ENCODE measurements around the gene NPTN. TPM values are rescaled to one million over a fixed set of nuclear protein-coding genes. Genes with fewer than 3 reads are reported as not detected.

NPTN gene
- polyA plus RNA-seq, 1 of the 3 experiments (the other 2 are of a cell fraction), result 177 TPM

DNA sequence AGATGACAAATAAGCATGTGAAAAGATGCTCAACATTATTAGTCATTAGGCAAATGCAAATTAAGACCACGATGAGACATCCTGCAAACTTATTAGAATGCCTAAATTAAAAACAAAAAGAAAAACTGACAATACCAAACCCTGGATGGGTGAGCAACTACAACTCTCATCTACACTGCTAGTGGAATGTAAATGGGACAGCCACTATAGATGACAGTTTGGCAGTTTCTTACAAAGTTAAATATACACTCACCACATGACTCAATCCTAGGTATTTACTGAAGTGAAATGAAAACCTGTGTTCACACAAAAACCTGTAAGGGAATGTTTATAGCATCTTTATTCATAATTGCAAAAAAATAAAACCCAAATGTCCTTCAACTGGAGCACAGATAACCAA, 74.7 kb downstream of the NPTN start (continued):
- TF ChIP-seq, protein P1, sequence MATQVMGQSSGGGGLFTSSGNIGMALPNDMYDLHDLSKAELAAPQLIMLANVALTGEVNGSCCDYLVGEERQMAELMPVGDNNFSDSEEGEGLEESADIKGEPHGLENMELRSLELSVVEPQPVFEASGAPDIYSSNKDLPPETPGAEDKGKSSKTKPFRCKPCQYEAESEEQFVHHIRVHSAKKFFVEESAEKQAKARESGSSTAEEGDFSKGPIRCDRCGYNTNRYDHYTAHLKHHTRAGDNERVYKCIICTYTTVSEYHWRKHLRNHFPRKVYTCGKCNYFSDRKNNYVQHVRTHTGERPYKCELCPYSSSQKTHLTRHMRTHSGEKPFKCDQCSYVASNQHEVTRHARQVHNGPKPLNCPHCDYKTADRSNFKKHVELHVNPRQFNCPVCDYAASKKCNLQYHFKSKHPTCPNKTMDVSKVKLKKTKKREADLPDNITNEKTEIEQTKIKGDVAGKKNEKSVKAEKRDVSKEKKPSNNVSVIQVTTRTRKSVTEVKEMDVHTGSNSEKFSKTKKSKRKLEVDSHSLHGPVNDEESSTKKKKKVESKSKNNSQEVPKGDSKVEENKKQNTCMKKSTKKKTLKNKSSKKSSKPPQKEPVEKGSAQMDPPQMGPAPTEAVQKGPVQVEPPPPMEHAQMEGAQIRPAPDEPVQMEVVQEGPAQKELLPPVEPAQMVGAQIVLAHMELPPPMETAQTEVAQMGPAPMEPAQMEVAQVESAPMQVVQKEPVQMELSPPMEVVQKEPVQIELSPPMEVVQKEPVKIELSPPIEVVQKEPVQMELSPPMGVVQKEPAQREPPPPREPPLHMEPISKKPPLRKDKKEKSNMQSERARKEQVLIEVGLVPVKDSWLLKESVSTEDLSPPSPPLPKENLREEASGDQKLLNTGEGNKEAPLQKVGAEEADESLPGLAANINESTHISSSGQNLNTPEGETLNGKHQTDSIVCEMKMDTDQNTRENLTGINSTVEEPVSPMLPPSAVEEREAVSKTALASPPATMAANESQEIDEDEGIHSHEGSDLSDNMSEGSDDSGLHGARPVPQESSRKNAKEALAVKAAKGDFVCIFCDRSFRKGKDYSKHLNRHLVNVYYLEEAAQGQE (IDR thresholded peaks at IDR 0.05; ENCODE audit: low read depth, low read length), result no peak
- TF ChIP-seq TCF12 (IDR thresholded peaks at IDR 0.05) (no peak), SIN3A (IDR thresholded peaks at IDR 0.05; ENCODE audit: borderline replicate concordance, low read depth, low read length) (no peak), SMC3 (IDR thresholded peaks at IDR 0.05; ENCODE audit: low read depth, low read length) (no peak), FOXJ3 (CRISPR knock-in tag; IDR thresholded peaks at IDR 0.05) (no peak), EZH2phosphoT487 (IDR thresholded peaks at IDR 0.05; ENCODE audit: borderline replicate concordance, low read depth) (no peak), FOSL2 (IDR thresholded peaks at IDR 0.05; ENCODE audit: borderline replicate concordance, low read depth) (no peak), FOXM1 (IDR thresholded peaks at IDR 0.05; ENCODE audit: low read depth) (no peak), MEF2A (IDR thresholded peaks at IDR 0.05; ENCODE audit: borderline replicate concordance, low read depth) (no peak)

DNA sequence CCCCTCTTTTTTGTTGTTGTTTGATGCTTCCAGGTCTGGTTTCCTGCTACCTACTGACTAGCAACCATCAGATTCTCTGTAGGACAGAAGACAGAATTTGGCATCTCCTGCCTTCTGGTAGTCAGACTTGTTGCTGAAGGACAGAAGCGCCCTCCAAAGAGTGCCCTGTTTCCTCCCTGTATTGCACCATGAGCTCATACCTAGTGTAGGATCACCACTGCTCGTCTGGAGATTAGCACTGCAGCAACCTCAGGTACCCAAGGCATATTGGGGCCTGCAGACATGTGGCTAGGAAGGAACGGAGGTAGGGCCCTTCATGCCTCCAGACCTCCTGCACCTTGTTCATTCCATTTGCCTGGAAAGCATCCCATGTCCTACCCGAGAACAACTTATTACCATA, 78.1 kb downstream of the NPTN start:
- no peaks in the 10 kb centered on the region for H3K9me3 ChIP-seq
- WGBS (ENCODE audit: low lambda C conversion rate), result 96% methylated on average over 4 of the region's 4 CpGs
- POLR2A ChIA-PET, result no interaction called here

More for the DNA sequence above, 78.1 kb downstream of the NPTN start:
- no peak overlapping the region for H2AFZ ChIP-seq (ENCODE audit: low read depth)
- H3F3A ChIP-seq (replicated peaks; ENCODE audit: insufficient read depth), result no peaks in the 10 kb centered on the region
- peaks cover 1% of the 10 kb centered on the region; the same call in 1 of the 2 replicates for H3K79me2 ChIP-seq (ENCODE audit: insufficient read depth)
- no peak for DNase-seq
- no peak overlapping the region for H3K4me2 ChIP-seq
- no peak overlapping the region for H3K4me3 ChIP-seq (ENCODE audit: low read depth in 2 of 2, low read length in 1 of 2)
- no peak overlapping the region for H3K27ac ChIP-seq (ENCODE audit: low read depth in 2 of 2, low read length in 1 of 2)
- TF ChIP-seq RFX5 (IDR thresholded peaks at IDR 0.05; ENCODE audit: low read length) (no peak), MXI1 (IDR thresholded peaks at IDR 0.05; ENCODE audit: low read depth, low read length) (no peak), JUND (IDR thresholded peaks at IDR 0.05) (no peak), TCF12 (IDR thresholded peaks at IDR 0.05) (no peak), FOXJ3 (CRISPR knock-in tag; IDR thresholded peaks at IDR 0.05) (no peak), RXRA (IDR thresholded peaks at IDR 0.05; ENCODE audit: borderline replicate concordance, low read depth) (no peak), CHD2 (IDR thresholded peaks at IDR 0.05; ENCODE audit: low read length, partially characterized antibody) (no peak)
- TF ChIP-seq, protein P2, sequence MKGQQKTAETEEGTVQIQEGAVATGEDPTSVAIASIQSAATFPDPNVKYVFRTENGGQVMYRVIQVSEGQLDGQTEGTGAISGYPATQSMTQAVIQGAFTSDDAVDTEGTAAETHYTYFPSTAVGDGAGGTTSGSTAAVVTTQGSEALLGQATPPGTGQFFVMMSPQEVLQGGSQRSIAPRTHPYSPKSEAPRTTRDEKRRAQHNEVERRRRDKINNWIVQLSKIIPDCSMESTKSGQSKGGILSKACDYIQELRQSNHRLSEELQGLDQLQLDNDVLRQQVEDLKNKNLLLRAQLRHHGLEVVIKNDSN (IDR thresholded peaks at IDR 0.05; ENCODE audit: borderline replicate concordance, low read depth), result no peak
- TF ChIP-seq, protein P1 (IDR thresholded peaks at IDR 0.05; ENCODE audit: low read depth, low read length), result no peak
- no peak overlapping the region for H3K9ac ChIP-seq
- CTCF ChIA-PET, result interaction anchor here (1.1 to 1.3 kb wide), 2 partner anchors 82 to 145 kb away, joined by 3 to 4 read pairs; no protein-coding TSS in a partner anchor
- no peaks in the 10 kb centered on the region for H4K20me1 ChIP-seq (ENCODE audit: insufficient read depth)
- peaks cover 38 to 55% of the 10 kb centered on the region in 2 experiments for H3K36me3 ChIP-seq (replicated peaks in 1 of 2; ENCODE audit: control insufficient read depth in 1 of 2, insufficient read depth in 2 of 2, low read length in 1 of 2)
- no peaks in the 10 kb centered on the region for H3K9me2 ChIP-seq
- no peaks in the 10 kb centered on the region for H3K27me3 ChIP-seq (ENCODE audit: insufficient read depth)
- no peaks in the 10 kb centered on the region for H3K4me1 ChIP-seq (ENCODE audit: control insufficient read depth in 1 of 2, insufficient read depth in 2 of 2, low read depth in 1 of 2, low read length in 1 of 2)
